Natural killer cell (primary cell): ENCODE data around the gene MCTP1. TPM values are rescaled to one million over a fixed set of nuclear protein-coding genes. Genes with fewer than 3 reads are reported as not detected.

Experiments used
- ATAC-seq, 3 donors: fragments of 150-1000 bp in 2 of 3; fragments of 200-7000 bp in 1 of 3; cut with Tn5 transposase; 1 replicate in 1 of 3; 2 replicates in 2 of 3; pipeline ENCODE4 v1.10.0; 2021; ENCODE audit warnings: mild to moderate bottlenecking in 2 of 3, moderate library complexity in 2 of 3
- DNase-seq, 2 donors: peaks; one replicate each; pipeline versions ENCODE4 v3.0.0 to v3.0.0-alpha.2; 2013 to 2021; ENCODE audit warnings: mixed read lengths in 1 of 2
- H3K27ac ChIP-seq: one replicate; pipeline ENCODE4 v1.5.1; 2013; ENCODE audit warnings: mild to moderate bottlenecking, low read length
- H3K27me3 ChIP-seq: one replicate; pipeline ENCODE4 v1.6.1; 2013; ENCODE audit warnings: low read length; ENCODE audit not compliant: control insufficient read depth, insufficient read depth
- H3K36me3 ChIP-seq: one replicate; pipeline ENCODE4 v1.6.1; 2013; ENCODE audit warnings: low read length; ENCODE audit not compliant: control insufficient read depth, insufficient read depth
- H3K4me1 ChIP-seq: one replicate; pipeline ENCODE4 v1.6.1; 2013; ENCODE audit warnings: low read length; ENCODE audit not compliant: control insufficient read depth, insufficient read depth
- H3K4me3 ChIP-seq: one replicate; pipeline ENCODE4 v1.5.1; 2013; ENCODE audit warnings: low read length
- H3K9me3 ChIP-seq: one replicate; pipeline ENCODE4 v1.6.1; 2013; ENCODE audit warnings: low read length; ENCODE audit not compliant: control insufficient read depth, insufficient read depth
- H3K27ac Mint-ChIP-seq, 2 donors: one replicate each; pipeline ENCODE4 v1.8.0; 2022; ENCODE audit warnings: mild to moderate bottlenecking in 2 of 2, mixed read lengths in 2 of 2, moderate library complexity in 1 of 2
- H3K27me3 Mint-ChIP-seq, 2 donors: one replicate each; pipeline ENCODE4 v1.8.0; 2022; ENCODE audit warnings: low read depth in 2 of 2, mixed read lengths in 2 of 2
- H3K36me3 Mint-ChIP-seq: one replicate; pipeline ENCODE4 v1.8.0; 2022; ENCODE audit warnings: mixed read lengths
- H3K4me1 Mint-ChIP-seq, 2 donors: one replicate each; pipeline ENCODE4 v1.8.0; 2022; ENCODE audit warnings: mixed read lengths in 2 of 2
- H3K4me3 Mint-ChIP-seq: one replicate; pipeline ENCODE4 v1.8.0; 2022; ENCODE audit warnings: mild to moderate bottlenecking, moderate library complexity, mixed read lengths
- H3K9me3 Mint-ChIP-seq, 2 donors: one replicate each; pipeline ENCODE4 v1.8.0; 2022; ENCODE audit warnings: mixed read lengths in 2 of 2
- WGBS: methylation state at CpG from one replicate; pipeline ENCODE4 v1.1.7; 2013; ENCODE audit warnings: missing lambda C conversion rate; ENCODE audit not compliant: insufficient coverage; 5-methylcytosine and 5-hydroxymethylcytosine counted together
- intact Hi-C: fragments of 100-400 bp; cut with micrococcal nuclease; formaldehyde crosslinking; loops from one replicate; pipeline ENCODE4 v1.14.2; 2022
- total RNA-seq, 4 donors: library from RNA; stranded (reverse); fragments of 120-200 nt in 1 of 4; gene quantifications; one replicate each; pipeline versions ENCODE4 v1.2.3 to v1.2.4, GENCODE V29; 2013 to 2022
- TF ChIP-seq, protein P1 (sequence below): fragments of 200-600 bp; IDR thresholded peaks from one replicate; pipeline ENCODE4 v1.8.0; 2022; ENCODE audit warnings: antibody characterized with exemption

The MCTP1 gene
- total RNA-seq, 3 donors from 2014 or later (not counting 1 experiment from before 2014, with no cell fraction given) = 4.7 to 15.1 (median 9.8) TPM

DNA sequence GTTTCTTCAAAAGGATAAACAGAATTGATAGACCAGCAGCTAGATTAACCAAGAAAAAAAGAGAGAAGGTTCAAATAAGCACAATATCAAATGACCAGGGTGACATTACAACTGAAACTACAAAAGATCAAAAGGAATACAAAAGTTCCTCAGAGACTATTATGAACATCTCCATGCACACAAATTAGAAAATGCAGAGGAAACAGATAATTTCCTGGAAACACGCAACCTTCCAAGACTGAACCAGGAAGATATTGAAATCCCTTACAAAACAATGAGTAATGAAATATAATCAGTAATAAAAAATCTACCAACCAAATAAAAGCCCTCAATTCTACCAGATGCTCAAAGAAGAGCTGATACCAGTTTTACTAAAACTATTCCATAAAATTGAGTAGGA is 252.1 kb downstream of the MCTP1 start:
- Mint-ChIP-seq H3K9me3 (peaks cover 3 to 9% of the 10 kb centered on the region in 2 donors), H3K27me3 (peaks cover 0 to 3% of the 10 kb centered on the region in 2 donors), H3K4me1 (peaks cover 3 to 20% of the 10 kb centered on the region in 2 donors), H3K27ac (no peak overlapping the region), H3K4me3 (no peak overlapping the region), H3K36me3 (no peaks in the 10 kb centered on the region)
- no peaks in the 10 kb centered on the region for H3K4me1 ChIP-seq
- DNase-seq (no peak), ATAC-seq (no peak)
- TF ChIP-seq, protein P1, sequence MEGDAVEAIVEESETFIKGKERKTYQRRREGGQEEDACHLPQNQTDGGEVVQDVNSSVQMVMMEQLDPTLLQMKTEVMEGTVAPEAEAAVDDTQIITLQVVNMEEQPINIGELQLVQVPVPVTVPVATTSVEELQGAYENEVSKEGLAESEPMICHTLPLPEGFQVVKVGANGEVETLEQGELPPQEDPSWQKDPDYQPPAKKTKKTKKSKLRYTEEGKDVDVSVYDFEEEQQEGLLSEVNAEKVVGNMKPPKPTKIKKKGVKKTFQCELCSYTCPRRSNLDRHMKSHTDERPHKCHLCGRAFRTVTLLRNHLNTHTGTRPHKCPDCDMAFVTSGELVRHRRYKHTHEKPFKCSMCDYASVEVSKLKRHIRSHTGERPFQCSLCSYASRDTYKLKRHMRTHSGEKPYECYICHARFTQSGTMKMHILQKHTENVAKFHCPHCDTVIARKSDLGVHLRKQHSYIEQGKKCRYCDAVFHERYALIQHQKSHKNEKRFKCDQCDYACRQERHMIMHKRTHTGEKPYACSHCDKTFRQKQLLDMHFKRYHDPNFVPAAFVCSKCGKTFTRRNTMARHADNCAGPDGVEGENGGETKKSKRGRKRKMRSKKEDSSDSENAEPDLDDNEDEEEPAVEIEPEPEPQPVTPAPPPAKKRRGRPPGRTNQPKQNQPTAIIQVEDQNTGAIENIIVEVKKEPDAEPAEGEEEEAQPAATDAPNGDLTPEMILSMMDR = no peak
- H3K4me3 ChIP-seq = no peak overlapping the region
- no peaks in the 10 kb centered on the region for H3K9me3 ChIP-seq
- no CpG with 5 or more reads among the region's 1 CpG for WGBS
- no peaks in the 10 kb centered on the region for H3K36me3 ChIP-seq
- H3K27ac ChIP-seq = no peak overlapping the region
- no peaks in the 10 kb centered on the region for H3K27me3 ChIP-seq
- intact Hi-C loops = no loop called here

DNA sequence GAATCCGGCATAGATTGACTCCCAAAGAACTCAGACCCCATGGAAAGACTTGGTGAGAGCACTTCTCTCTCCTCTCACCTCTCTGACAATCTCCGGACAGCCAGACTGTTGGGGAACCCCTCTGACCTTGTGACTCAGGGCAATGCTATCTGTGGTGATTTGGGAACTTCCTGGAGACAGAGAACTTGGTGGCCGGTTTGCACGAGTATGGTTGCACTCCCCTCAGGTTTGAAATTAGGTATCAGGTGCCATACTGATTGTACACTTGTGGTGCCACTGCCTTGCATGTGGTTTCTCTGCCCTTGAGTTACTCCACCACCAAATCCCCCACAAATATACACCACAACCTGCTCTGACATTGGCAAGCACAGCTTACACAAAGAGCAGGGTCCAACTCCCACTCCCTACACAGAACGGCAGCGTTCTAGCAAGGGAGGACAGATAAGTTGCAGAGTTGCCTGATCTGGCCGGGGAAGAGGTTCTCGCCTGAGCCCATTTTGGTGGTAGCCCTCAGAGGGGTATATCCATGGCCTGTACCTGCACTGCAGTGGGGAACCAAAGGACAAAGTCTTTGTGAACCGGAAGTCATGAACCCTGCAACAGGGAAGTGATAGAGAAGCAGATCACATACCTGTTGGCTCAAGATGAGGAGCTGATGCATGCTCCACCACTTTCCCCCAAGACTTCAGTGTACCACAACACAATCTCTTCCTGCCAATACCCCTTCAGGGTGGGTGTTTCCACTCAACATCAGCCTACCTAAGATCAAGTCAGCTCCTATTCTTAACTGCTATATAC is 255.1 kb downstream of the MCTP1 start:
- no peaks in the 10 kb centered on the region for H3K36me3 ChIP-seq
- peak; percentile 38 to 47 (median 46) for ATAC-seq
- no peaks in the 10 kb centered on the region for H3K9me3 ChIP-seq
- Mint-ChIP-seq H3K36me3 (no peaks in the 10 kb centered on the region), H3K27me3 (peaks cover 0 to 3% of the 10 kb centered on the region in 2 donors), H3K4me3 (no peak overlapping the region), H3K27ac (no peak overlapping the region), H3K9me3 (peaks cover 2 to 9% of the 10 kb centered on the region in 2 donors), H3K4me1 (peaks cover 17 to 31% of the 10 kb centered on the region in 2 donors)
- TF ChIP-seq, protein P1 = no peak
- no peak overlapping the region for H3K27ac ChIP-seq
- peaks cover 3% of the 10 kb centered on the region for H3K4me1 ChIP-seq
- H3K4me3 ChIP-seq = no peak overlapping the region
- peak in 1 of 2 donors; percentile 3 for DNase-seq
- no peaks in the 10 kb centered on the region for H3K27me3 ChIP-seq
- WGBS = 64% methylated on average over 9 of the region's 9 CpGs
- intact Hi-C loops = no loop called here

DNA sequence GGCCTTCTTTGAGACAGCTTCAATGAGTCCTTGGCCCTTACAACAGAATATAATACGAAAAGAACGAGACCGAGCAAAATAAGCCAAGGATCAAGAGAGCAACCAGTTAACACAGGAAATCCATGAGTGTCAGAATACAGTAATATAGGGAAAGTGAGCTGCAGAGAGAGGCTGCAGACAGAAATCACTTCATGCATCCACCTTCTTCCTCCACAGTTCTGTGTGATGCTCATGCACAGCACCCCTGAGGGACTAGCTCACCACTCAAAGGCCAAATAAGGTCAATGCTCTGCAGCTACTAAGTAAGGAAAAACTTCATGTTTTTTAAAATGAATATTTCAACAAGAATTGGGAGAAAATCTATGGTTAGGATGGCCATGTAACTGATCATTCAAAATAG is 257.1 kb downstream of the MCTP1 start:
- 10% methylated on average over 2 of the region's 3 CpGs for WGBS
- H3K27ac ChIP-seq = no peak overlapping the region
- H3K4me1 ChIP-seq = peaks cover 3% of the 10 kb centered on the region

More for the DNA sequence above, 257.1 kb downstream of the MCTP1 start:
- H3K4me1 Mint-ChIP-seq = peaks cover 17 to 41% of the 10 kb centered on the region in 2 donors
- intact Hi-C loops = no loop called here
- Histone ChIP-seq H3K9me3 (no peaks in the 10 kb centered on the region), H3K4me3 (no peak overlapping the region), H3K36me3 (no peaks in the 10 kb centered on the region), H3K27me3 (no peaks in the 10 kb centered on the region)
- TF ChIP-seq, protein P1 = no peak
- DNase-seq (no peak), ATAC-seq (peak in 1 of 3 donors; percentile 22)
- H3K4me3 Mint-ChIP-seq = no peak overlapping the region
- H3K9me3 Mint-ChIP-seq = peaks cover 2 to 4% of the 10 kb centered on the region in 2 donors
- H3K36me3 Mint-ChIP-seq = no peaks in the 10 kb centered on the region
- H3K27ac Mint-ChIP-seq = peak overlapping the region in 1 of 2 donors; percentile 76
- peaks cover 0 to 3% of the 10 kb centered on the region in 2 donors for H3K27me3 Mint-ChIP-seq
